CD4-positive, alpha-beta T cell treated with Interleukin-21 for 1 hour (primary cell): ENCODE measurements around the gene ARFGAP3.
A peak's percentile ranks its signal among the peaks of the same experiment; 100 is the strongest.

ENCODE experiments used
- DNase-seq: peaks from one replicate; pipeline ENCODE4 v3.0.0-alpha.2; 2020

ARFGAP3 gene

DNA sequence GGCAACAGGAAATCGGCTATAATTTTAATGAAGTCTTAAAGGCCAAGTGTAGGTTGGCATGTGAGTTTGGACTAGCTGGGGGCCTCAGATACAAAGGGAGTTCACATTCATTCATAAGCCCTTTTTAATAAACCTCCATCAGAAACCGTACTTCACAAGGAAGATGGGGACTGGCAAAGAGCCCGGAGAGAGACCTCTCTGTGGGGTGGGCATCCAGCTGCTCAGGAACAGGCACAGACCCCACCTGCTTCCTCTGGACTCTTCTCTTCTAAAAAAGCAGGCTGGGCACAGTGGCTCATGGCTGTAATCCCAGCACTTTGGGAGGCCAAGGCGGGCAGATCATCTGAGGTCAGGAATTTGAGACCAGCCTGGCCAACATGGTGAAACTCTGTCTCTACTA is 3.9 kb upstream of the ARFGAP3 start:
- DNase-seq: no peak

GRCh38 chr22:42857845-42858481 is 890 bp upstream of the ARFGAP3 start:
- no peak for DNase-seq

DNA sequence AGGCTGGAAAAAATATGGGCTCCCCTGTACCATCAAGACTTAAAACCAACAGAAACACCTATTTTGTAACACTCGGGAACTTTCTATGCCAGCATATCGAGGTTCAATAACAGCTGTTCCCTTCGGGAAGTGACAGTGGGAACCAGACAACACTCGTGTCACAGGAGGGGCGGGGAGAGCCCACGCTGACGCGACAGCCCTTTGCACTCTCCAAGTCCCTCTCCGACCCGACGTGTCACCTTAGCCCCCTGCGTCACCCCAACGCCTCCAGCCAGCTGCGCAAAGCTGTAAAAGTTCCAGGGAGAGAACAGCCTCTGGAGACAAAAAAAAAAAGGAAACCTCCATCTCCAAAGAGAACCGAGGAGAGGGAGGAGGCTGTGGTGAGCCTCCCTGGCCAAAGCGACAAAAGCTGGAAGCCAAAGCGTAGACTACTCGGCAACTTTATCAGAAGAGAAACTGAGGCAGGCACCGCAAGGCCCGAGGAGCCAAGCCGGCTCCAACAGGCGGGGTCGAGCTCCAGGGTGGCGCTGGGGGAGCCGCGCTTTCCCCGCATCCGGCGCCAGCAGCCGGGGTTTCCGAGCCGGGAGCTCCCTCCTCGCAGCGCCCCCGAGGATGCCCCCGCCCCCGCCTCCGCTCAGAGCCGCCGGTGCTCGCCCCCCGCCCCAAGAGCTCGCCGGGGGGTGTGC is 751 bp downstream of the ARFGAP3 start:
- peak; percentile 66 for DNase-seq

- DNase-seq: no peak
Observed at GRCh38 chr22:42855721-42856120, 1.4 kb downstream of the ARFGAP3 start.

GRCh38 chr22:42855211-42855610 is 1.9 kb downstream of the ARFGAP3 start:
- DNase-seq: no peak

- no peak for DNase-seq
Observed at GRCh38 chr22:42848941-42849550, 8.0 kb downstream of the ARFGAP3 start.

DNA sequence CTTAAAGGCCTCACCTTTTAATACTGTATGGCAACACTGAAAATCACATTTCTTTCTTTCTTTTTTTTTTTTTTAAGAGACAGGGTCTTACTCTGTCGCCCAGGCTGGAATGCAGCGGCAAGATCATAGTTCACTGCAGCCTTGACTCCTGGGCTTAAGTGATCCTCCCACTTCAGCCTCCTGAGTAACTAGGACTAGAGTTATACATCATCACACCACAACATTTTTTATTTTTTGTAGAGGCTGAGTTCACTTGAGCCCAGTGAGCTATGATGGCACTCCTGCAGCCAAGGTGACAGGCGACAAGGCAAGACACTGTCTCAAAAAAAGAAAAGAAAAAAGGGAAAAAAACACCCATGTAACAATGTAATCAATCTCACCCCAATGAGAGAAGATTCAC is 10.0 kb downstream of the ARFGAP3 start:
- DNase-seq: no peak

GRCh38 chr22:42844756-42845155 is 12.3 kb downstream of the ARFGAP3 start:
- no peak for DNase-seq

- no peak for DNase-seq
Observed at GRCh38 chr22:42842658-42843370, 14.3 kb downstream of the ARFGAP3 start.

GRCh38 chr22:42841444-42841843 is 15.6 kb downstream of the ARFGAP3 start:
- no peak for DNase-seq

- no peak for DNase-seq
Observed at GRCh38 chr22:42837556-42837955, 19.5 kb downstream of the ARFGAP3 start.

GRCh38 chr22:42836026-42836425 is 21.0 kb downstream of the ARFGAP3 start:
- no peak for DNase-seq

- no peak for DNase-seq
Observed at GRCh38 chr22:42834177-42834949, 22.7 kb downstream of the ARFGAP3 start.

DNA sequence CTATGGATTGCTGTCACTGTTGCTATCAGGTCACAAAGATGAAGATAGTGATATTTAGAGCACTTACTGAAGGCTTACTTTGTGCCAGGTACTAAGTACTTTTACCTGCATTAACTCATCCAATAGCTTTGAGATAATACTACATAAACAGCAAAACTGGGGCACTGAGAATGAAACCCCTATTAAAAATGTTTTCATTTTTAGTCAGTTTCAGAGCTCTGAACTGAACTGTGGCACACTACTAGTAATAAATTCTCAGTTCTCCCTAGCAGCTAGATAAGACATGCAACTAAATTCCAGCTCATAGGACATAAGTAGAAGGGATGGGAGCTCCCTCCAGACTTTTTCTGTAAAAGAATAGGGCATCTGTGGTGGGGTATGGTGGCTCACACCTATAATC is 24.0 kb downstream of the ARFGAP3 start:
- DNase-seq: no peak

- no peak for DNase-seq
Observed at GRCh38 chr22:42831712-42832111, 25.4 kb downstream of the ARFGAP3 start.

DNA sequence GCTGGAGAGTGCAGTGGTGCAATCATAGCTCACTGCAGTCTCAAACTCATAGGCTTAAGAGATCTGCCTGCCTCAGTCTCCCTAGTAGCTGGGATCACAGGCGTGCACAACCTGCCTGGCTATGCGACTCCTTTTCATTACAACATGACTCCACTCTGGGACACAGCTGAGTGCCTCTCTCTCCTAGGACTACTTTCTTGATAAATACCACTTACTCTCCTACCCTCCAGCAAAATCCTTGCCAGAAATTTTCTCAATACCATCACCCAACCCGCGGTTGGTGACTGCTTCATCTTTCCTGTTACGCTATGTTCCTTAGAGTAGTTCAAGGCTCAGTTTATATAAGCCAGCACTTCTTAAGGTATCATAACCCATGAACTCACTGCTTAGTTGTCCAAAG is 26.9 kb downstream of the ARFGAP3 start:
- DNase-seq: no peak

DNA sequence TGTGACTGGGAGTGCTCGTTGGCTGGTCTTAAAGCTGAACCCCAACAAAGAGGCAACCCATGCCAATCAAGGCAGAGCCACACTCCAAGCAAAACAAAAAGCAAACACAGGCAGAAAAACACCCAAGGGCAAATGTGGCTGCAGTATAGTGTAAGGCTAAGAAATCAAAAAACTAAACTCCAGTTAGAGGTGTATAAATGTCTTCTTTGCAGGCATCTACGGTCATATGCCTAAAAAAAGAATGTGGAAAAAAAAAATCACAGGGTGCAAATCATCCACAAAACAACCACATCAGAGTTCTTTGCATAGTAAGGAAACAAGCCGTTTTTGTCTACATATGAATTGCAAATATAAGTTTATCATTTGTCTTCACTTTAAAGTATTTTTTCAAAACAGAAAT is 27.8 kb downstream of the ARFGAP3 start:
- DNase-seq: no peak

GRCh38 chr22:42825796-42826195 is 31.3 kb downstream of the ARFGAP3 start:
- DNase-seq: no peak

DNA sequence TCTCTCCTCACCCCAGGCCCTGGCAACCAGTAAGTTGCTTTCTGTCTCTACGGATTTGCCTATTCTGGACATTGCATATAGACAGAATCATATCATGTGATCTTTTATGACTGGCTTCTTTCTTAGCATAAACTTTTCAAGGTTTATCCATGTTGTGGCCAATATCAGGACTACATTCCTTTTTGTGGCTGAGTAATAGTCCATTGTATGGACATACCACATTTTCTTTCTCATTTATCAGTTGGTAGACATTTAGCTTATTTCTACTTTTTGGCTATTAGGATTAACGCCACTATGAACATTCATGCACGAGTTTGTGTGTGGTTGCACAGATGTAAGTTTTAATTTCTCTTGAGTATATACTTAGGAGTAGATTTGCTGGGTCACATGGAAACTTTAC is 35.7 kb downstream of the ARFGAP3 start:
- DNase-seq: no peak

DNA sequence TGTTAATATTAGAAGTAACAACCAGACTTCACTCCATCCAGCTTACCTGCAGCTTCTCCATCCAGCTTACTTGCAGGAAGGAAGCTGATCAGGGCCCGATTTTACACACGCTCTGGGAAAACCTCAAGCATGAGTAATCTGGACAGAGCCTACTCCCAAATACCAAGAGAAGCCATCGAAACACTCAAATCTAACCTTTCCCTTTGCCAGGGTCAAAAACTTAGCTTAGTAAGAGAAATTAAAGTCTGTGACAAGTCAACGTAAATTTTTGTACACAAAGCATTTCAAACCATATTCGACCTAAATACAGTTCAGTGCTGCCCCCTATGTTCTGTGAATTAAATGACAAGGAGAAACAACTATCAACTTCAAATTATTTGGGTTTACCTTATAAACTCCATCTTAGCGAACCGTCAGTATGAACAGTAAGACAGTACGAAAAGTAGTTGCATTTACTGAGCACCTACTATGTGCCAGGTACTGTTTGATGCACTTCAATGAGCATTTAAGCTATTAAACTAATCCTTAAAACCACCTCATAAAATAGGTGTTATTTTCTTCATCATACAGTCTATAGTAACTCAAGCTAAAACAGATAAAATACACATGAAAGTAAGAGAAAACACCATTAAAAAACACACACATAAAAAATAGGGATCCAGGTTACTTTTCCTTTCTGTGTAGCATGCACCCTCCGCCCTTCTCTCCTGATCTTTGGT is 36.9 kb downstream of the ARFGAP3 start:
- DNase-seq: peak; percentile 33

- DNase-seq: no peak
Observed at GRCh38 chr22:42819412-42820044, 37.5 kb downstream of the ARFGAP3 start.

DNA sequence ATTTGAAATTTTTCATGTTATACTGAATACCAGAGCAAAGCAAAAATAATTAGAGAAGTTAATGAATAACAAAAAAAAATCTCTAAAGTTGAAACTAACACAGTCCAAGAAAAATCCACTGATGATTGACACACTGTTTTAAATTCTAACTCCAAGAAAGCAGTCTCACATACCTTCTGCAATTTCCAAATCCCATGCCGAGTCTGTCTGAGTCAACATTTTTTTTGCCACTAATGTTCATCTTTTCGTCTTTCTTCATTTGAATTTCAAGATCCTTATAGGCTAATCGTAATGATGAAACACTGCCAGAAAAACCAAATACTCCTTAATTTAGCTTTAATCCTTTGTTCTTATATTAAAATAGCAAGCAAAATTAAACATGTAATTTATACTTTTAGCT is 39.5 kb downstream of the ARFGAP3 start:
- DNase-seq: no peak
